Activated CD8-positive, alpha-beta memory T cell treated with anti-CD3 and anti-CD28 coated beads for 48 hours (primary cell): ENCODE results near the gene PPM1K.

Experiments
- DNase-seq, 3 experiments: peaks; one replicate each; pipeline ENCODE4 v3.0.0-alpha.2; 2020; ENCODE audit warnings: low read depth in 2 of 3, low spot score in 2 of 3

Gene PPM1K

GRCh38 chr4:88223516-88223915 is 60.8 kb downstream of the PPM1K start:
- no peak for DNase-seq

GRCh38 chr4:88219099-88219498 is 65.3 kb downstream of the PPM1K start:
- DNase-seq: no peak

GRCh38 chr4:88217169-88217568 is 67.2 kb downstream of the PPM1K start:
- no peak for DNase-seq

GRCh38 chr4:88216395-88216794 is 68.0 kb downstream of the PPM1K start:
- no peak for DNase-seq

GRCh38 chr4:88215351-88215750 is 69.0 kb downstream of the PPM1K start:
- no peak for DNase-seq

- no peak for DNase-seq
Measured at GRCh38 chr4:88212253-88212561, 72.2 kb downstream of the PPM1K start.

DNA sequence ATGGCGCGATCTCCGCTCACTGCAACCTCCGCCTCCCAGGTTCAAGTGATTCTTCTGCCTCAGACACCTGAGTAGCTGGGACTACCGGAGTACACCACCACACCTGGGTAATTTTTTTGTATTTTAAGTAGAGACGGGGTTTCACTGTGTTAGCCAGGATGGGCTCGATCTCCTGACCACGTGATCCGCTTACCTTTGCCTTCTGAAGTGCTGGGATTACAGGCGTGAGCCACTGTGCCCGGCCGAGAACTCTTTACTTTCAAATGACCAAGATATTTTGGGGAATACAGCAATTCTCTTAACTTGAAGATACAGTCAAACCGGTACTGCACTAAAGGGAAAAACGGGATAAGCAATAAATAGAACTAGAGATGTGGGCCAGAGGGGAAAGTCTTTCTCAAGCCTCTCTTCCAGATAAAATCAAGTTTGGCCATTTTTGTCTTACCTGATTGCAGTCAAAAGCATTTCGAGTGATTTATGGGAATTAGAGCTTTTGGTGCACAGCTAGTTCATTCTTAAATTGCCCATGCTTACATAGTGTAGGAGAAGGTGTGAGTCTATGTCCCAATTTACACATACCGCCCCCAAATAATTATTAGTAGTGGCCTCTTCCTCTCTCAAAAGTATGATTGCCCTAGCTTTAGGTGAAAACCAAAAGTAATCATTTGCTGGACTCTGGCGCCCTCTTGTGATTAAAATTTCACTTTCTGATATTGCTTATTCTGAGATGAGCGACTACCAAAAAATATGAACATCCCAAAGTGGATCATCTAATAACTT is 72.7 kb downstream of the PPM1K start:
- DNase-seq: peak in 1 of 3 experiments; percentile 26

GRCh38 chr4:88208156-88208555 is 76.2 kb downstream of the PPM1K start:
- no peak for DNase-seq
